ENCODE measurements around the gene STIMATE.

STIMATE gene

GRCh38 chr3:52820736-52821135, 76.6 kb downstream of the STIMATE start:
- Histone ChIP-seq H3K36me3 (ENCODE audit: control insufficient read depth, insufficient read depth, low read length) (no peaks in the 10 kb centered on the region), H3K9me3 (ENCODE audit: control insufficient read depth, low read length) (no peaks in the 10 kb centered on the region), H3K4me1 (ENCODE audit: control insufficient read depth, insufficient read depth, low read length) (no peaks in the 10 kb centered on the region), H3K4me3 (ENCODE audit: low read length) (no peak overlapping the region), H3K27me3 (ENCODE audit: control insufficient read depth, insufficient read depth, low read length) (no peaks in the 10 kb centered on the region), H3K9ac (ENCODE audit: low read length) (no peak overlapping the region)

GRCh38 chr3:52819936-52820335, 77.4 kb downstream of the STIMATE start:
- Histone ChIP-seq H3K4me3 (ENCODE audit: low read length) (no peak overlapping the region), H3K9ac (ENCODE audit: low read length) (no peak overlapping the region), H3K4me1 (ENCODE audit: control insufficient read depth, insufficient read depth, low read length) (no peaks in the 10 kb centered on the region), H3K9me3 (ENCODE audit: control insufficient read depth, low read length) (no peaks in the 10 kb centered on the region), H3K36me3 (ENCODE audit: control insufficient read depth, insufficient read depth, low read length) (no peaks in the 10 kb centered on the region), H3K27me3 (ENCODE audit: control insufficient read depth, insufficient read depth, low read length) (no peaks in the 10 kb centered on the region)

- Histone ChIP-seq H3K4me3 (ENCODE audit: low read length) (no peak overlapping the region), H3K36me3 (ENCODE audit: control insufficient read depth, insufficient read depth, low read length) (no peaks in the 10 kb centered on the region), H3K27me3 (ENCODE audit: control insufficient read depth, insufficient read depth, low read length) (no peaks in the 10 kb centered on the region), H3K9ac (ENCODE audit: low read length) (no peak overlapping the region), H3K4me1 (ENCODE audit: control insufficient read depth, insufficient read depth, low read length) (no peaks in the 10 kb centered on the region), H3K9me3 (ENCODE audit: control insufficient read depth, low read length) (no peaks in the 10 kb centered on the region)
These were observed 79.5 kb downstream of the STIMATE start for GRCh38 chr3:52817860-52818259.

- Histone ChIP-seq H3K4me3 (ENCODE audit: low read length) (no peak overlapping the region), H3K36me3 (ENCODE audit: control insufficient read depth, insufficient read depth, low read length) (no peaks in the 10 kb centered on the region), H3K4me1 (ENCODE audit: control insufficient read depth, insufficient read depth, low read length) (no peaks in the 10 kb centered on the region), H3K9ac (ENCODE audit: low read length) (no peak overlapping the region), H3K27me3 (ENCODE audit: control insufficient read depth, insufficient read depth, low read length) (no peaks in the 10 kb centered on the region), H3K9me3 (ENCODE audit: control insufficient read depth, low read length) (no peaks in the 10 kb centered on the region)
These were observed 80.1 kb downstream of the STIMATE start for GRCh38 chr3:52817221-52817620.

GRCh38 chr3:52816654-52817053, 80.7 kb downstream of the STIMATE start:
- Histone ChIP-seq H3K27me3 (ENCODE audit: control insufficient read depth, insufficient read depth, low read length) (no peaks in the 10 kb centered on the region), H3K9me3 (ENCODE audit: control insufficient read depth, low read length) (no peaks in the 10 kb centered on the region), H3K36me3 (ENCODE audit: control insufficient read depth, insufficient read depth, low read length) (no peaks in the 10 kb centered on the region), H3K9ac (ENCODE audit: low read length) (no peak overlapping the region), H3K4me3 (ENCODE audit: low read length) (no peak overlapping the region), H3K4me1 (ENCODE audit: control insufficient read depth, insufficient read depth, low read length) (no peaks in the 10 kb centered on the region)

GRCh38 chr3:52816199-52816598, 81.1 kb downstream of the STIMATE start:
- Histone ChIP-seq H3K27me3 (ENCODE audit: control insufficient read depth, insufficient read depth, low read length) (no peaks in the 10 kb centered on the region), H3K9ac (ENCODE audit: low read length) (no peak overlapping the region), H3K4me3 (ENCODE audit: low read length) (no peak overlapping the region), H3K9me3 (ENCODE audit: control insufficient read depth, low read length) (no peaks in the 10 kb centered on the region), H3K36me3 (ENCODE audit: control insufficient read depth, insufficient read depth, low read length) (no peaks in the 10 kb centered on the region), H3K4me1 (ENCODE audit: control insufficient read depth, insufficient read depth, low read length) (no peaks in the 10 kb centered on the region)

- Histone ChIP-seq H3K36me3 (ENCODE audit: control insufficient read depth, insufficient read depth, low read length) (no peaks in the 10 kb centered on the region), H3K4me3 (ENCODE audit: low read length) (no peak overlapping the region), H3K9me3 (ENCODE audit: control insufficient read depth, low read length) (no peaks in the 10 kb centered on the region), H3K4me1 (ENCODE audit: control insufficient read depth, insufficient read depth, low read length) (no peaks in the 10 kb centered on the region), H3K27me3 (ENCODE audit: control insufficient read depth, insufficient read depth, low read length) (no peaks in the 10 kb centered on the region), H3K9ac (ENCODE audit: low read length) (no peak overlapping the region)
These were observed 83.5 kb downstream of the STIMATE start for GRCh38 chr3:52813810-52814209.

GRCh38 chr3:52811452-52812011, 85.8 kb downstream of the STIMATE start:
- Histone ChIP-seq H3K27me3 (ENCODE audit: control insufficient read depth, insufficient read depth, low read length) (no peaks in the 10 kb centered on the region), H3K9ac (ENCODE audit: low read length) (no peak overlapping the region), H3K4me3 (ENCODE audit: low read length) (no peak overlapping the region), H3K9me3 (ENCODE audit: control insufficient read depth, low read length) (no peaks in the 10 kb centered on the region), H3K36me3 (ENCODE audit: control insufficient read depth, insufficient read depth, low read length) (no peaks in the 10 kb centered on the region), H3K4me1 (ENCODE audit: control insufficient read depth, insufficient read depth, low read length) (no peaks in the 10 kb centered on the region)

- Histone ChIP-seq H3K27me3 (ENCODE audit: control insufficient read depth, insufficient read depth, low read length) (no peaks in the 10 kb centered on the region), H3K36me3 (ENCODE audit: control insufficient read depth, insufficient read depth, low read length) (no peaks in the 10 kb centered on the region), H3K4me1 (ENCODE audit: control insufficient read depth, insufficient read depth, low read length) (no peaks in the 10 kb centered on the region), H3K9ac (ENCODE audit: low read length) (no peak overlapping the region), H3K9me3 (ENCODE audit: control insufficient read depth, low read length) (no peaks in the 10 kb centered on the region), H3K4me3 (ENCODE audit: low read length) (no peak overlapping the region)
These were observed 86.4 kb downstream of the STIMATE start for GRCh38 chr3:52810923-52811322.

- no peaks in the 10 kb centered on the region for H3K9me3 ChIP-seq (ENCODE audit: control insufficient read depth, low read length)
- no peak overlapping the region for H3K4me3 ChIP-seq (ENCODE audit: low read length)
- H3K27me3 ChIP-seq (ENCODE audit: control insufficient read depth, insufficient read depth, low read length) = no peaks in the 10 kb centered on the region
- H3K4me1 ChIP-seq (ENCODE audit: control insufficient read depth, insufficient read depth, low read length) = no peaks in the 10 kb centered on the region
- no peaks in the 10 kb centered on the region for H3K36me3 ChIP-seq (ENCODE audit: control insufficient read depth, insufficient read depth, low read length)
- no peak overlapping the region for H3K9ac ChIP-seq (ENCODE audit: low read length)
These were observed 87.5 kb downstream of the STIMATE start for GRCh38 chr3:52809662-52810377.

GRCh38 chr3:52809149-52809548, 88.2 kb downstream of the STIMATE start:
- no peaks in the 10 kb centered on the region for H3K9me3 ChIP-seq (ENCODE audit: control insufficient read depth, low read length)
- H3K4me1 ChIP-seq (ENCODE audit: control insufficient read depth, insufficient read depth, low read length) = no peaks in the 10 kb centered on the region
- no peak overlapping the region for H3K9ac ChIP-seq (ENCODE audit: low read length)
- H3K4me3 ChIP-seq (ENCODE audit: low read length) = no peak overlapping the region
- H3K27me3 ChIP-seq (ENCODE audit: control insufficient read depth, insufficient read depth, low read length) = no peaks in the 10 kb centered on the region
- H3K36me3 ChIP-seq (ENCODE audit: control insufficient read depth, insufficient read depth, low read length) = no peaks in the 10 kb centered on the region

- H3K9me3 ChIP-seq (ENCODE audit: control insufficient read depth, low read length) = no peaks in the 10 kb centered on the region
- no peaks in the 10 kb centered on the region for H3K4me1 ChIP-seq (ENCODE audit: control insufficient read depth, insufficient read depth, low read length)
- H3K27me3 ChIP-seq (ENCODE audit: control insufficient read depth, insufficient read depth, low read length) = no peaks in the 10 kb centered on the region
- H3K9ac ChIP-seq (ENCODE audit: low read length) = no peak overlapping the region
- H3K4me3 ChIP-seq (ENCODE audit: low read length) = no peak overlapping the region
- no peaks in the 10 kb centered on the region for H3K36me3 ChIP-seq (ENCODE audit: control insufficient read depth, insufficient read depth, low read length)
These were observed 91.9 kb downstream of the STIMATE start for GRCh38 chr3:52805270-52806039.

Measured in mucosa of stomach (tissue), 1 donor.